ENCODE results near the gene TRIM32. TPM values are rescaled to one million over a fixed set of nuclear protein-coding genes. Genes with fewer than 3 reads are reported as not detected.

The TRIM32 gene
- total RNA-seq, 1 experiment from 2014 or later = 23.2 TPM

- no peak for ATAC-seq
- Histone ChIP-seq H4K20me1 (ENCODE audit: insufficient read depth) (no peaks in the 10 kb centered on the region), H3K27me3 (ENCODE audit: insufficient read depth, low read length) (peaks cover 17% of the 10 kb centered on the region), H3K79me2 (ENCODE audit: insufficient read depth, low read length) (no peaks in the 10 kb centered on the region), H3K9me3 (ENCODE audit: control insufficient read depth in 1 of 2, insufficient read depth in 1 of 2, low read depth in 1 of 2, low read length in 2 of 2) (no peaks in the 10 kb centered on the region), H3K4me3 (replicated peaks in 1 of 2; ENCODE audit: low read depth in 1 of 2, low read length in 2 of 2) (no peak overlapping the region), H3K9ac (ENCODE audit: low read length) (no peak overlapping the region), H3K4me2 (ENCODE audit: low read length) (no peak overlapping the region), H3K9me2 (ENCODE audit: insufficient read depth) (no peaks in the 10 kb centered on the region), H3K27ac (ENCODE audit: low read depth, low read length) (no peak overlapping the region), H2AFZ (ENCODE audit: low read depth, low read length, poor library complexity, severe bottlenecking) (no peak overlapping the region), H3K36me3 (ENCODE audit: control insufficient read depth in 1 of 2, insufficient read depth in 2 of 2, low read length in 2 of 2) (no peaks in the 10 kb centered on the region), H3K4me1 (ENCODE audit: control insufficient read depth in 1 of 2, insufficient read depth in 2 of 2, low read length in 2 of 2) (no peaks in the 10 kb centered on the region)
- ChIA-PET RAD21 (ENCODE audit: low non-redundant PET in 1 of 2, low total read pairs in 2 of 2, uncharacterized antibody in 2 of 2, unreplicated experiment in 2 of 2) (no interaction called here), CTCF (no interaction called here), POLR2A (no interaction called here)
- DNase-seq (ENCODE audit: low read depth, low spot score) = no peak
- intact Hi-C loops (cut with micrococcal nuclease) = no loop called here
- BruUV-seq (replicated peaks) = no TSS peak
- TF ChIP-seq POLR2A (IDR thresholded peaks at IDR 0.05; ENCODE audit: borderline replicate concordance, extremely low read depth, insufficient read depth, insufficient read length) = no peak
Measured at GRCh38 chr9:116749772-116750171, 62.7 kb downstream of the TRIM32 start.

GRCh38 chr9:116750510-116750909, 63.4 kb downstream of the TRIM32 start:
- H3K4me2 ChIP-seq (ENCODE audit: low read length) = no peak overlapping the region
- H3K9me2 ChIP-seq (ENCODE audit: insufficient read depth) = no peaks in the 10 kb centered on the region
- no peaks in the 10 kb centered on the region for H3K4me1 ChIP-seq (ENCODE audit: control insufficient read depth in 1 of 2, insufficient read depth in 2 of 2, low read length in 2 of 2)
- H2AFZ ChIP-seq (ENCODE audit: low read depth, low read length, poor library complexity, severe bottlenecking) = no peak overlapping the region
- ChIA-PET CTCF (no interaction called here), RAD21 (ENCODE audit: low non-redundant PET in 1 of 2, low total read pairs in 2 of 2, uncharacterized antibody in 2 of 2, unreplicated experiment in 2 of 2) (no interaction called here), POLR2A (no interaction called here)
- no TSS peak for BruUV-seq (replicated peaks)
- no peak for ATAC-seq
- no peaks in the 10 kb centered on the region for H3K36me3 ChIP-seq (ENCODE audit: control insufficient read depth in 1 of 2, insufficient read depth in 2 of 2, low read length in 2 of 2)
- DNase-seq (ENCODE audit: low read depth, low spot score) = no peak
- no peak overlapping the region for H3K27ac ChIP-seq (ENCODE audit: low read depth, low read length)
- H3K27me3 ChIP-seq (ENCODE audit: insufficient read depth, low read length) = peaks cover 17% of the 10 kb centered on the region
- intact Hi-C loops (cut with micrococcal nuclease) = no loop called here
- H3K4me3 ChIP-seq (replicated peaks in 1 of 2; ENCODE audit: low read depth in 1 of 2, low read length in 2 of 2) = no peak overlapping the region
- TF ChIP-seq YY1 (IDR thresholded peaks at IDR 0.05; ENCODE audit: extremely low read depth, insufficient replicate concordance, low read depth, low read length) (no peak), TCF7L2 (IDR thresholded peaks at IDR 0.05; ENCODE audit: borderline replicate concordance, extremely low read depth, insufficient read depth, insufficient read length) (no peak), SP1 (IDR thresholded peaks at IDR 0.05; ENCODE audit: low read depth) (no peak), ELF1 (IDR thresholded peaks at IDR 0.05; ENCODE audit: borderline replicate concordance, low read depth) (no peak), CEBPB (IDR thresholded peaks at IDR 0.05; ENCODE audit: low read depth) (no peak), JUND (IDR thresholded peaks at IDR 0.05) (no peak), FOSL1 (IDR thresholded peaks at IDR 0.05; ENCODE audit: low read depth) (no peak), ATF3 (IDR thresholded peaks at IDR 0.05) (no peak), EZH2 (IDR thresholded peaks at IDR 0.05) (no peak), ZNF274 (IDR thresholded peaks at IDR 0.05; ENCODE audit: low read depth, low read length) (no peak), SRF (IDR thresholded peaks at IDR 0.05; ENCODE audit: low read depth) (no peak), EZH2phosphoT487 (IDR thresholded peaks at IDR 0.05; ENCODE audit: borderline replicate concordance) (no peak), ZBTB33 (IDR thresholded peaks at IDR 0.05; ENCODE audit: extremely low read depth, insufficient replicate concordance, low read length) (no peak), CBX3 (IDR thresholded peaks at IDR 0.05; ENCODE audit: low read depth) (no peak), CTCF (IDR thresholded peaks at IDR 0.05 in 2 of 3, conservative IDR thresholded peaks at IDR 0.05 in 1 of 3; ENCODE audit: borderline replicate concordance in 1 of 3, insufficient read depth in 1 of 3, low read depth in 2 of 3, low read length in 2 of 3) (no peak)
- H3K9ac ChIP-seq (ENCODE audit: low read length) = no peak overlapping the region
- H3K79me2 ChIP-seq (ENCODE audit: insufficient read depth, low read length) = no peaks in the 10 kb centered on the region
- H4K20me1 ChIP-seq (ENCODE audit: insufficient read depth) = no peaks in the 10 kb centered on the region
- H3K9me3 ChIP-seq (ENCODE audit: control insufficient read depth in 1 of 2, insufficient read depth in 1 of 2, low read depth in 1 of 2, low read length in 2 of 2) = no peaks in the 10 kb centered on the region
